ENCODE data around the gene GPR108. TPM values are rescaled to one million over a fixed set of nuclear protein-coding genes. Genes with fewer than 3 reads are reported as not detected.

GPR108 gene
- total and polyA plus RNA-seq, 2 of the 13 experiments (the other 11 are each of a cell fraction or from before 2014, with no cell fraction given), result 36.4 to 63.0 TPM

- TF ChIP-seq ZNF350 (CRISPR knock-in tag; IDR thresholded peaks at IDR 0.05; ENCODE audit: borderline replicate concordance, low read depth), result 0 out of 2 replicates have a peak, but pooled peaks have one; percentile 19
- no peak for TF ChIP-seq ZNF883 (CRISPR knock-in tag; IDR thresholded peaks at IDR 0.05; ENCODE audit: not compliant biosample characterization)
- no peak for TF ChIP-seq HHEX (CRISPR knock-in tag; IDR thresholded peaks at IDR 0.05)
- no peak for TF ChIP-seq HMG20B (CRISPR knock-in tag; conservative IDR thresholded peaks at IDR 0.05)
- TF ChIP-seq, protein P1, sequence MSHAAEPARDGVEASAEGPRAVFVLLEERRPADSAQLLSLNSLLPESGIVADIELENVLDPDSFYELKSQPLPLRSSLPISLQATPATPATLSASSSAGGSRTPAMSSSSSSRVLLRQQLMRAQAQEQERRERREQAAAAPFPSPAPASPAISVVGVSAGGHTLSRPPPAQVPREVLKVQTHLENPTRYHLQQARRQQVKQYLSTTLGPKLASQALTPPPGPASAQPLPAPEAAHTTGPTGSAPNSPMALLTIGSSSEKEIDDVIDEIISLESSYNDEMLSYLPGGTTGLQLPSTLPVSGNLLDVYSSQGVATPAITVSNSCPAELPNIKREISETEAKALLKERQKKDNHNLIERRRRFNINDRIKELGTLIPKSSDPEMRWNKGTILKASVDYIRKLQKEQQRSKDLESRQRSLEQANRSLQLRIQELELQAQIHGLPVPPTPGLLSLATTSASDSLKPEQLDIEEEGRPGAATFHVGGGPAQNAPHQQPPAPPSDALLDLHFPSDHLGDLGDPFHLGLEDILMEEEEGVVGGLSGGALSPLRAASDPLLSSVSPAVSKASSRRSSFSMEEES (CRISPR knock-in tag; IDR thresholded peaks at IDR 0.05), result no peak
- TF ChIP-seq CREB1 (IDR thresholded peaks at IDR 0.05), result peak; percentile 40; the same call in 1 of the 2 replicates
- TF ChIP-seq CREB1 (CRISPR knock-in tag; IDR thresholded peaks at IDR 0.05), result no peak
- peak; percentile 26; the same call in 1 of the 2 replicates for TF ChIP-seq FOXA1 (IDR thresholded peaks at IDR 0.05)
- no peak for TF ChIP-seq FOXA1 (CRISPR knock-in tag; IDR thresholded peaks at IDR 0.05)
- peak; percentile 88 for TF ChIP-seq HNRNPL (IDR thresholded peaks at IDR 0.05; ENCODE audit: low read depth, low read length)
- TF ChIP-seq FOXP1 (IDR thresholded peaks at IDR 0.05), result peak; percentile 90
- no peak for TF ChIP-seq FOXP1 (CRISPR knock-in tag; IDR thresholded peaks at IDR 0.05)
- no peak for TF ChIP-seq PBX3 (CRISPR knock-in tag; IDR thresholded peaks at IDR 0.05; ENCODE audit: borderline replicate concordance)
- TF ChIP-seq, protein P2, sequence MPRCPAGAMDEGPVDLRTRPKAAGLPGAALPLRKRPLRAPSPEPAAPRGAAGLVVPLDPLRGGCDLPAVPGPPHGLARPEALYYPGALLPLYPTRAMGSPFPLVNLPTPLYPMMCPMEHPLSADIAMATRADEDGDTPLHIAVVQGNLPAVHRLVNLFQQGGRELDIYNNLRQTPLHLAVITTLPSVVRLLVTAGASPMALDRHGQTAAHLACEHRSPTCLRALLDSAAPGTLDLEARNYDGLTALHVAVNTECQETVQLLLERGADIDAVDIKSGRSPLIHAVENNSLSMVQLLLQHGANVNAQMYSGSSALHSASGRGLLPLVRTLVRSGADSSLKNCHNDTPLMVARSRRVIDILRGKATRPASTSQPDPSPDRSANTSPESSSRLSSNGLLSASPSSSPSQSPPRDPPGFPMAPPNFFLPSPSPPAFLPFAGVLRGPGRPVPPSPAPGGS (CRISPR knock-in tag; IDR thresholded peaks at IDR 0.05), result no peak
- no peak for TF ChIP-seq NFKBIZ (CRISPR knock-in tag; IDR thresholded peaks at IDR 0.05)
- peak; percentile 20 for TF ChIP-seq TEAD3 (CRISPR knock-in tag; optimal IDR thresholded peaks at IDR 0.05; ENCODE audit: borderline replicate concordance)
- TF ChIP-seq ZFYVE20 (CRISPR knock-in tag; IDR thresholded peaks at IDR 0.05; ENCODE audit: borderline replicate concordance, low read depth), result 0 out of 2 replicates have a peak, but pooled peaks have one; percentile 68
- peak; percentile 37 to 49; a peak in 1 of 4 replicates for TF ChIP-seq POLR2A (IDR thresholded peaks at IDR 0.05; ENCODE audit: insufficient read depth in 1 of 2, low read depth in 2 of 2, low read length in 2 of 2)
- TF ChIP-seq FOXK2 (IDR thresholded peaks at IDR 0.05), result peak; percentile 58; the same call in 1 of the 2 replicates
- 0 out of 2 replicates have a peak, but pooled peaks have one; percentile 52 for TF ChIP-seq TRIM24 (CRISPR knock-in tag; IDR thresholded peaks at IDR 0.05)
- TF ChIP-seq GATAD2A (CRISPR knock-in tag; IDR thresholded peaks at IDR 0.05), result no peak
- TF ChIP-seq NFIB (CRISPR knock-in tag; IDR thresholded peaks at IDR 0.05; ENCODE audit: borderline replicate concordance), result 0 out of 2 replicates have a peak, but pooled peaks have one; percentile 32
- TF ChIP-seq ZNF839 (CRISPR knock-in tag; IDR thresholded peaks at IDR 0.05; ENCODE audit: borderline replicate concordance), result 0 out of 2 replicates have a peak, but pooled peaks have one; percentile 75
- TF ChIP-seq ADNP (CRISPR knock-in tag; IDR thresholded peaks at IDR 0.05), result no peak
- peak; percentile 86; the same call in 1 of the 2 replicates for TF ChIP-seq POLR2AphosphoS2 (IDR thresholded peaks at IDR 0.05; ENCODE audit: low read depth, low read length)
- no peak for TF ChIP-seq ZNF33B (CRISPR knock-in tag; IDR thresholded peaks at IDR 0.05)
- peak; percentile 6; the same call in 1 of the 2 replicates for TF ChIP-seq IKZF1 (IDR thresholded peaks at IDR 0.05)
- TF ChIP-seq, protein P3, sequence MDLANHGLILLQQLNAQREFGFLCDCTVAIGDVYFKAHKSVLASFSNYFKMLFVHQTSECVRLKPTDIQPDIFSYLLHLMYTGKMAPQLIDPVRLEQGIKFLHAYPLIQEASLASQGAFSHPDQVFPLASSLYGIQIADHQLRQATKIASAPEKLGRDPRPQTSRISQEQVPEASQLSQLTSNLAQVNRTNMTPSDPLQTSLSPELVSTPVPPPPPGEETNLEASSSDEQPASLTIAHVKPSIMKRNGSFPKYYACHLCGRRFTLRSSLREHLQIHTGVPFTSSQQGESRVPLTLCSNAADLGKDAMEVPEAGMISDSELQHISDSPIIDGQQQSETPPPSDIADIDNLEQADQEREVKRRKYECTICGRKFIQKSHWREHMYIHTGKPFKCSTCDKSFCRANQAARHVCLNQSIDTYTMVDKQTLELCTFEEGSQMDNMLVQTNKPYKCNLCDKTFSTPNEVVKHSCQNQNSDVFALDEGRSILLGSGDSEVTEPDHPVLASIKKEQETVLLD (CRISPR knock-in tag; IDR thresholded peaks at IDR 0.05; ENCODE audit: low read depth), result no peak
- TF ChIP-seq IRX3 (CRISPR knock-in tag; IDR thresholded peaks at IDR 0.05; ENCODE audit: borderline replicate concordance, low read depth), result no peak
Measured at GRCh38 chr19:6717441-6717971, 19.9 kb downstream of the GPR108 start (continued).
